GM06990 (cell line): ENCODE measurements around the gene PTGER2.

Source experiments
- DNase-seq: peaks from one replicate; pipeline ENCODE4 v3.0.0-alpha.2; 2011; ENCODE audit not compliant: insufficient read length; ENCODE audit errors: extremely low read depth
- H3K27me3 ChIP-seq: replicated peaks from 2 replicates; pipeline ENCODE4 v1.6.0; 2011; ENCODE audit warnings: low read length; ENCODE audit not compliant: control insufficient read depth, insufficient read depth
- H3K36me3 ChIP-seq: 2 replicates; pipeline ENCODE4 v1.5.1; 2011; ENCODE audit warnings: low read length; ENCODE audit not compliant: control insufficient read depth, insufficient read depth
- H3K4me3 ChIP-seq: replicated peaks from 2 replicates; pipeline ENCODE4 v1.5.1; 2011; ENCODE audit warnings: low read depth, mild to moderate bottlenecking, control low read depth, low read length
- CTCF ChIP-seq: IDR thresholded peaks from 2 replicates; pipeline ENCODE4 v1.5.1; 2011; ENCODE audit warnings: low read length, control low read depth, mild to moderate bottlenecking, inconsistent platforms; ENCODE audit not compliant: insufficient read depth, poor library complexity, severe bottlenecking

The PTGER2 gene

GRCh38 chr14:52313903-52314594 is at the start of gene PTGER2:
TSS of gene PTGER2 (plus strand) at chr14:52314312. CDS start at chr14:52314549, 237 bp downstream.
- peak within 1 kb of the TSS; percentile 45 for H3K4me3 ChIP-seq
- no peak for TF ChIP-seq CTCF
- DNase-seq, result peak; percentile 50

GRCh38 chr14:52265253-52265652 is 48.9 kb upstream of the PTGER2 start:
- no peaks in the 10 kb centered on the region for H3K36me3 ChIP-seq
- H3K27me3 ChIP-seq, result 0 out of 2 replicates have a peak, but pooled peaks cover 2% of the 10 kb centered on the region
- no peak for DNase-seq
- TF ChIP-seq CTCF, result no peak
- no peak overlapping the region for H3K4me3 ChIP-seq

More at GRCh38 chr14:52313903-52314594, at the start of gene PTGER2:
- H3K27me3 ChIP-seq, result peaks cover 4% of the 10 kb centered on the region; the same call in 1 of the 2 replicates
- no peaks in the 10 kb centered on the region for H3K36me3 ChIP-seq

GRCh38 chr14:52266179-52266578 is 47.9 kb upstream of the PTGER2 start:
- no peak overlapping the region for H3K4me3 ChIP-seq
- 0 out of 2 replicates have a peak, but pooled peaks cover 2% of the 10 kb centered on the region for H3K27me3 ChIP-seq
- H3K36me3 ChIP-seq, result no peaks in the 10 kb centered on the region
- no peak for DNase-seq
- no peak for TF ChIP-seq CTCF

- TF ChIP-seq CTCF, result no peak
- Histone ChIP-seq H3K36me3 (no peaks in the 10 kb centered on the region), H3K27me3 (0 out of 2 replicates have a peak, but pooled peaks cover 2% of the 10 kb centered on the region), H3K4me3 (no peak overlapping the region)
- DNase-seq, result no peak
Measured at GRCh38 chr14:52266782-52267181, 47.3 kb upstream of the PTGER2 start.

- Histone ChIP-seq H3K36me3 (no peaks in the 10 kb centered on the region), H3K4me3 (no peak within 1 kb of the TSS), H3K27me3 (0 out of 2 replicates have a peak, but pooled peaks cover 2% of the 10 kb centered on the region)
- TF ChIP-seq CTCF, result no peak
- DNase-seq, result peak; percentile 17
Measured at GRCh38 chr14:52267501-52268278, 46.4 kb upstream of the PTGER2 start, which contains the start of gene PTGDR. TSS of gene PTGDR (plus strand) at chr14:52267698. CDS start at chr14:52267815, 117 bp downstream.
